Calu3 (cell line): ENCODE results near the gene CDH2. TPM values are rescaled to one million over a fixed set of nuclear protein-coding genes. Genes with fewer than 3 reads are reported as not detected.
A peak's percentile ranks its signal among the peaks of the same experiment; 100 is the strongest.

Experiments
- BruUV-seq: library from RNA; stranded (reverse); fragments of 400-500 nt; replicated peaks from 2 replicates; lab custom pipeline; 2021; lab: Mats Ljungman, UMichigan
- CTCF ChIA-PET: fragments of 300-600 bp; sonication (Branson Sonifier 250); formaldehyde crosslinking; loops from one replicate; lab custom pipeline; 2022; ENCODE audit warnings: antibody characterized with exemption; lab: Charles Lee
- DNase-seq: peaks from one replicate; pipeline ENCODE4 v3.0.0; 2022
- H3K27ac Mint-ChIP-seq: one replicate; pipeline ENCODE4 v1.8.0; 2022; ENCODE audit warnings: mixed read lengths; ENCODE audit not compliant: unreplicated experiment
- H3K27me3 Mint-ChIP-seq: one replicate; pipeline ENCODE4 v1.8.0; 2022; ENCODE audit warnings: mixed read lengths; ENCODE audit not compliant: unreplicated experiment
- H3K36me3 Mint-ChIP-seq: one replicate; pipeline ENCODE4 v1.8.0; 2022; ENCODE audit warnings: mild to moderate bottlenecking, moderate library complexity, mixed read lengths; ENCODE audit not compliant: insufficient read depth, unreplicated experiment
- H3K4me1 Mint-ChIP-seq: one replicate; pipeline ENCODE4 v1.8.0; 2022; ENCODE audit warnings: mild to moderate bottlenecking, low read depth, mixed read lengths; ENCODE audit not compliant: unreplicated experiment
- H3K4me3 Mint-ChIP-seq: one replicate; pipeline ENCODE4 v1.8.0; 2022; ENCODE audit warnings: mild to moderate bottlenecking, low read depth, moderate library complexity, mixed read lengths; ENCODE audit not compliant: unreplicated experiment
- H3K9me3 Mint-ChIP-seq: one replicate; pipeline ENCODE4 v1.8.0; 2022; ENCODE audit warnings: low read depth, mixed read lengths; ENCODE audit not compliant: unreplicated experiment
- intact Hi-C: fragments of 100-400 bp; cut with micrococcal nuclease; formaldehyde crosslinking; loops from one replicate; pipeline ENCODE4 v1.10.0; 2022; ENCODE audit not compliant: unreplicated experiment
- total RNA-seq: library from RNA; stranded (reverse); gene quantifications from 2 replicates; pipeline ENCODE4 v1.2.3, GENCODE V29; 2022
- TF ChIP-seq, protein P1 (sequence below): fragments of 200-600 bp; IDR thresholded peaks from one replicate; pipeline ENCODE4 v1.8.0; 2022; ENCODE audit warnings: antibody characterized with exemption; ENCODE audit not compliant: unreplicated experiment

CDH2 gene
- total RNA-seq, 1 experiment from 2014 or later, result 2.3 TPM

DNA sequence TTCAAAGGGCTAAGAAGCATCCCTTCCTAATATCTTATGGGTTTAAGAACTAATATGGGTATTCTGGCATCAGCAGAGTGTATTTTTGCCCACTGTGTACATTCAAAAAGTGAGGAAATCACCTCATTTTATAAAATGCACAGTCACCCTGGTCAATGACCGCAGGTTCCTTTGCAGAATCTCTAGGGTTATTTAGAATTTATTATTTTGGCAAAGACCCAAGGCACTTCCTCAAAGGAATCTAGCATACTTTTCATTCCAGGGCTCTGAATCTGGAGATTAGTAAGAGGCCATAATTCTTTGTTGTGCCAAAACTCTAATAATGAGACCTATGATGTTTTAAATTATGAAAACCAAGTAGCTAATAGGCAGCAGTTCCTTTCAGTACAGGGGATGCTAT is 27.2 kb upstream of the CDH2 start:
- CTCF ChIA-PET, result no interaction called here
- no TSS peak for BruUV-seq
- Mint-ChIP-seq H3K9me3 (peaks cover 2% of the 10 kb centered on the region), H3K27me3 (no peaks in the 10 kb centered on the region), H3K4me3 (no peak overlapping the region), H3K36me3 (no peaks in the 10 kb centered on the region), H3K27ac (no peak overlapping the region), H3K4me1 (peaks cover 19% of the 10 kb centered on the region)
- TF ChIP-seq, protein P1, sequence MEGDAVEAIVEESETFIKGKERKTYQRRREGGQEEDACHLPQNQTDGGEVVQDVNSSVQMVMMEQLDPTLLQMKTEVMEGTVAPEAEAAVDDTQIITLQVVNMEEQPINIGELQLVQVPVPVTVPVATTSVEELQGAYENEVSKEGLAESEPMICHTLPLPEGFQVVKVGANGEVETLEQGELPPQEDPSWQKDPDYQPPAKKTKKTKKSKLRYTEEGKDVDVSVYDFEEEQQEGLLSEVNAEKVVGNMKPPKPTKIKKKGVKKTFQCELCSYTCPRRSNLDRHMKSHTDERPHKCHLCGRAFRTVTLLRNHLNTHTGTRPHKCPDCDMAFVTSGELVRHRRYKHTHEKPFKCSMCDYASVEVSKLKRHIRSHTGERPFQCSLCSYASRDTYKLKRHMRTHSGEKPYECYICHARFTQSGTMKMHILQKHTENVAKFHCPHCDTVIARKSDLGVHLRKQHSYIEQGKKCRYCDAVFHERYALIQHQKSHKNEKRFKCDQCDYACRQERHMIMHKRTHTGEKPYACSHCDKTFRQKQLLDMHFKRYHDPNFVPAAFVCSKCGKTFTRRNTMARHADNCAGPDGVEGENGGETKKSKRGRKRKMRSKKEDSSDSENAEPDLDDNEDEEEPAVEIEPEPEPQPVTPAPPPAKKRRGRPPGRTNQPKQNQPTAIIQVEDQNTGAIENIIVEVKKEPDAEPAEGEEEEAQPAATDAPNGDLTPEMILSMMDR, result no peak
- DNase-seq, result peak; percentile 11
- intact Hi-C loops, result no loop called here

DNA sequence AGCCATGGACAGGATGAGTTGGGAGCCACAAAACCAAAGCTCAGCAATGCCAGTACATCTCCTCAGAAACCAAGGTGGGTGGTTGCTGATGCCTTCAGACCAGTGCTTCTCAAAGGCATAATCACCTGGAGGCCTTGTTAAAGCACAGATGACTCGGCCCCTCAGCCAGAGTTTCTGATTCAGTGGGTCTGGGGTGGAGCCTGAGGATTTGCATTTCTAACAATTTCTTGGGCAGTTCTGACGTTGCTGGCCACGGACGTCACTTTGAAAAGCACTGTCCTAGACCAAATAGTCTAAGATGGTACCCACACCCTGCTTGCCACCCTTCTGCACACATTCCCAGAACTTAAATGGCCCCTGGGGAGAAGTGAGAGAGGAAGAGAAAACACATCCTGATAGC is 24.1 kb upstream of the CDH2 start:
- Mint-ChIP-seq H3K9me3 (no peaks in the 10 kb centered on the region), H3K27ac (no peak overlapping the region), H3K4me3 (no peak overlapping the region), H3K4me1 (peaks cover 19% of the 10 kb centered on the region), H3K27me3 (no peaks in the 10 kb centered on the region), H3K36me3 (no peaks in the 10 kb centered on the region)
- DNase-seq, result no peak
- CTCF ChIA-PET, result no interaction called here
- BruUV-seq, result no TSS peak
- TF ChIP-seq, protein P1, result no peak
- intact Hi-C loops, result no loop called here

DNA sequence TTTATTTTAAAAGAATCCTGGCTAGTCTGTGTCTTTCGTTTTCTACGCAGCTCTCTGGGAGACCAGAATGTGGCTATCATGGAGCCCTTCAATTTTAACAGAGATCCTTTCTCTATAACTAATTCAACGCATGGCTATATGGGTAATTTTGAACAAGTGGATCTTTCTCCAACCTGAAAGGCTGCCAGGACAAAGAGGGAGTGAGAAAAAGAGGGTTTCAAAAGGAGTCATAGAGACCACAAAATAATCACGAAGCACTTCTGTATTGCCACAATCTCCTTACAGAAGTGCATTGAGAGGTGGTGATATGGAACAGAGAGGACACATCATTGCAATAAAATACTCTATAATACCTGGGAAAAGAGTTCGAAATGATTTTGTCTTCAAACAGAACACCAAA is 21.7 kb upstream of the CDH2 start:
- Mint-ChIP-seq H3K27ac (no peak overlapping the region), H3K9me3 (no peaks in the 10 kb centered on the region), H3K36me3 (no peaks in the 10 kb centered on the region), H3K27me3 (no peaks in the 10 kb centered on the region), H3K4me3 (no peak overlapping the region), H3K4me1 (peaks cover 4% of the 10 kb centered on the region)
- no TSS peak for BruUV-seq
- no peak for DNase-seq
- TF ChIP-seq, protein P1, result no peak
- intact Hi-C loops, result loop anchor here (10.0 kb wide), 1 partner anchor 594 kb away; no protein-coding TSS in a partner anchor
- CTCF ChIA-PET, result no interaction called here

DNA sequence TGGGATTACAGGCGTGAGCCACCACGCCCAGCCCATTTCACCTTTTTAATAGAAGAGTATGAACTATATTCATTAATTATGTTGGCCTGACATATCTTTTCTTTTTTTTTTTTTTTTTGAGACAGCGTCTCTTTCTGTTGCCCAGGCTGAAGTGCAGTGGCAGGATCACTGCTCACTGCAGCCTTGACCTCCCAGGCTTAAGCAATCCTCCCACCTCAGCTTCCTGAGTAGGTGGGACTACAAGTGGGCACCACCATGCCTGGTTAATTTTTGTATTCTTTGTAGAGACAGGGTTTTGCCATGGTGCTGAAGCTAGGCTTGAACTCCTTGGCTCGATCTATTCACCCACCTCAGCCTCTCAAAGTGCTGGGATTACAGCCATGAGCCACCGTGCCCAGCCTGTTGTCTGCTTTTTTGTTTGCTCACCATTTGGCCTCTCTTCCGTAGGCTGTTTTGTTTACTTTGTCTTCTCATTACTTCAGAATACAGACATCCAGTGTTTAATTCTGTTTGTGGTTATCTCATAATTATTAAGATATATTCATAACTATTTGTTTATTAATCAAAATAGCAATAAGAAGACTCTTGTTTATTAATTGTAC is 16.3 kb upstream of the CDH2 start:
- TF ChIP-seq, protein P1, result no peak
- H3K4me3 Mint-ChIP-seq, result no peak overlapping the region
- CTCF ChIA-PET, result no interaction called here
- DNase-seq, result no peak
- intact Hi-C loops, result loop anchor here (10.0 kb wide), 1 partner anchor 588 kb away; no protein-coding TSS in a partner anchor
- no peak overlapping the region for H3K27ac Mint-ChIP-seq
- no TSS peak for BruUV-seq
- peaks cover 2% of the 10 kb centered on the region for H3K9me3 Mint-ChIP-seq
- H3K27me3 Mint-ChIP-seq, result no peaks in the 10 kb centered on the region
- no peaks in the 10 kb centered on the region for H3K36me3 Mint-ChIP-seq
- H3K4me1 Mint-ChIP-seq, result peaks cover 8% of the 10 kb centered on the region
